T-cell (primary cell): ENCODE data around the gene DHH. TPM values are rescaled to one million over a fixed set of nuclear protein-coding genes. Genes with fewer than 3 reads are reported as not detected.
"Not testable (repeated sequence)": the region's sequence is repeated elsewhere in the genome, so short reads cannot be mapped to it uniquely, and the experiment has no call there.

Experiments
- ATAC-seq, 4 experiments: fragments of 200-7000 bp in 3 of 4; fragments of 150-1000 bp in 1 of 4; cut with Tn5 transposase; replicated peaks in 1 of 4; 1 replicate in 3 of 4; 2 replicates in 1 of 4; pipeline ENCODE4 v1.10.0; 2021; ENCODE audit warnings: moderate library complexity in 3 of 4, mild to moderate bottlenecking in 2 of 4, moderate number of reproducible peaks in 1 of 4
- CTCF ChIA-PET, 2 donors: fragments of 300-600 bp; sonication (Branson Sonifier 250); formaldehyde crosslinking; loops; one replicate each; lab custom pipeline; 2022; ENCODE audit warnings: antibody characterized with exemption in 2 of 2; lab: Charles Lee
- POLR2A ChIA-PET, 2 donors: fragments of 300-600 bp; sonication (Branson Sonifier 250); formaldehyde crosslinking; loops; one replicate each; lab custom pipeline; 2022; ENCODE audit warnings: antibody characterized with exemption in 2 of 2; lab: Charles Lee
- DNase-seq, 35 experiments: peaks; one replicate each; pipeline versions ENCODE4 v3.0.0 to v3.0.0-alpha.2; 2013 to 2023
- H3K27ac ChIP-seq: one replicate; pipeline ENCODE4 v1.5.1; 2013; ENCODE audit warnings: low read length
- H3K27me3 ChIP-seq, 2 experiments: replicated peaks in 1 of 2; 1 replicate in 1 of 2; 2 replicates in 1 of 2; pipeline versions ENCODE4 v1.6.1 to v1.7.0; 2013; ENCODE audit warnings: low read length in 1 of 2, mixed read lengths in 1 of 2; ENCODE audit not compliant: control insufficient read depth in 2 of 2, insufficient read depth in 2 of 2; ENCODE audit errors: extremely low read depth in 1 of 2
- H3K36me3 ChIP-seq, 2 donors: 1 replicate in 1 of 2; 2 replicates in 1 of 2; pipeline versions ENCODE4 v1.6.1 to v1.7.0; 2013; ENCODE audit warnings: low read length in 1 of 2; ENCODE audit not compliant: control insufficient read depth in 2 of 2, insufficient read depth in 1 of 2; ENCODE audit errors: extremely low read depth in 1 of 2
- H3K4me1 ChIP-seq, 2 experiments: 1 replicate in 1 of 2; 2 replicates in 1 of 2; pipeline versions ENCODE4 v1.6.1 to v1.7.0; 2013; ENCODE audit warnings: low read length in 2 of 2, mixed read lengths in 1 of 2; ENCODE audit not compliant: insufficient read depth in 2 of 2, control insufficient read depth in 1 of 2; ENCODE audit errors: extremely low read depth in 1 of 2
- H3K4me3 ChIP-seq, 2 donors: 1 replicate in 1 of 2; 2 replicates in 1 of 2; pipeline versions ENCODE4 v1.5.1 to v1.7.0; 2013; ENCODE audit warnings: mild to moderate bottlenecking in 2 of 2, low read length in 1 of 2, moderate library complexity in 1 of 2; ENCODE audit not compliant: control insufficient read depth in 1 of 2; ENCODE audit errors: extremely low read depth in 1 of 2
- H3K9me3 ChIP-seq: 2 replicates; pipeline ENCODE4 v1.7.0; 2013
- H3K27ac Mint-ChIP-seq, 2 donors: one replicate each; pipeline ENCODE4 v1.8.0; 2020 to 2021; ENCODE audit warnings: mild to moderate bottlenecking in 2 of 2, mixed read lengths in 2 of 2
- H3K27me3 Mint-ChIP-seq, 2 donors: one replicate each; pipeline ENCODE4 v1.8.0; 2021 to 2022; ENCODE audit warnings: mixed read lengths in 2 of 2
- H3K36me3 Mint-ChIP-seq: one replicate; pipeline ENCODE4 v1.8.0; 2021; ENCODE audit warnings: mixed read lengths
- H3K4me1 Mint-ChIP-seq, 3 donors: one replicate each; pipeline ENCODE4 v1.8.0; 2020 to 2022; ENCODE audit warnings: mixed read lengths in 3 of 3, mild to moderate bottlenecking in 1 of 3
- H3K4me3 Mint-ChIP-seq, 3 donors: one replicate each; pipeline ENCODE4 v1.8.0; 2020 to 2022; ENCODE audit warnings: mild to moderate bottlenecking in 3 of 3, mixed read lengths in 3 of 3, moderate library complexity in 3 of 3
- H3K9me3 Mint-ChIP-seq, 3 donors: one replicate each; pipeline ENCODE4 v1.8.0; 2020 to 2022; ENCODE audit warnings: mixed read lengths in 3 of 3
- WGBS: methylation state at CpG from one replicate; pipeline ENCODE4 v1.1.5; 2013; ENCODE audit warnings: missing lambda C conversion rate; ENCODE audit not compliant: insufficient coverage; 5-methylcytosine and 5-hydroxymethylcytosine counted together
- total RNA-seq, 35 experiments: library from RNA in 6 of 35; stranded (reverse) in 6 of 35; fragments of 120-200 nt in 1 of 35; gene quantifications; one replicate each; pipeline versions ENCODE4 v1.2.1 to v1.2.4 and lab custom pipeline; 2013 to 2026

Gene DHH
- total RNA-seq, 5 donors from 2014 or later (not counting 1 experiment from before 2014, with no cell fraction given): 0.12 to 0.45 (median 0.38) TPM

- no peaks in the 10 kb centered on the region for H3K27me3 Mint-ChIP-seq
- Histone ChIP-seq H3K27me3 (no peaks in the 10 kb centered on the region), H3K9me3 (no peaks in the 10 kb centered on the region), H3K4me3 (peak within 1 kb of the TSS; percentile 85 to 91), H3K27ac (peak within 1 kb of the TSS; percentile 68), H3K36me3 (peaks cover 0 to 5% of the 10 kb centered on the region in 2 donors), H3K4me1 (peaks cover 6 to 17% of the 10 kb centered on the region in 2 experiments)
- H3K4me3 Mint-ChIP-seq: peak within 1 kb of the TSS; percentile 86 to 100 (median 99)
- H3K4me1 Mint-ChIP-seq: peaks cover 18 to 19% (median 19%) of the 10 kb centered on the region in 3 donors
- ATAC-seq: peak; percentile 99 to 100 (median 100)
- POLR2A ChIA-PET: interaction anchor here (0.6 to 1.4 kb wide), 5 partner anchors 15 to 122 kb away, joined by 3 to 4 read pairs (median 3); partner anchors contain the start of gene TUBA1B (in 1 of the 2)
- no peaks in the 10 kb centered on the region for H3K9me3 Mint-ChIP-seq
- peak within 1 kb of the TSS; percentile 87 to 96 for H3K27ac Mint-ChIP-seq
- CTCF ChIA-PET: interaction anchor here (0.5 to 1.5 kb wide), 16 partner anchors 8 to 253 kb away, joined by 3 to 12 read pairs (median 5); partner anchors contain the start of genes LMBR1L (in 1 of the 2) and TUBA1B (in 1 of the 2)
- WGBS: under 1% methylated on average over 57 of the region's 60 CpGs
- DNase-seq: peak; percentile 94 to 99 (median 96)
- peaks cover 4% of the 10 kb centered on the region for H3K36me3 Mint-ChIP-seq
Observed at GRCh38 chr12:49069507-49070346, 24.9 kb downstream of the DHH start, which contains the start of gene RHEBL1. TSS of gene RHEBL1 (minus strand) at chr12:49069979. CDS start at chr12:49069785, 194 bp downstream.

GRCh38 chr12:49068879-49069506 is 25.6 kb downstream of the DHH start:
- POLR2A ChIA-PET: interaction anchor here in 1 of 2 donors (1.2 to 1.4 kb wide), 2 partner anchors 62 to 63 kb away, joined by 4 read pairs; partner anchors contain the start of gene TUBA1B
- H3K27me3 Mint-ChIP-seq: no peaks in the 10 kb centered on the region

GRCh38 chr12:49066120-49066519 is 28.5 kb downstream of the DHH start:
- H3K4me1 Mint-ChIP-seq: peaks cover 28 to 29% (median 28%) of the 10 kb centered on the region in 3 donors
- Histone ChIP-seq H3K36me3 (peaks cover 0 to 8% of the 10 kb centered on the region in 2 donors), H3K4me1 (peaks cover 8 to 25% of the 10 kb centered on the region in 2 experiments), H3K4me3 (no peak overlapping the region), H3K27ac (no peak overlapping the region), H3K9me3 (no peaks in the 10 kb centered on the region), H3K27me3 (peaks cover 0 to under 1% of the 10 kb centered on the region in 2 experiments)
- ChIA-PET POLR2A (interaction anchor here in 1 of 2 donors (0.6 kb wide), 1 partner anchor 37 kb away, joined by 3 read pairs; no protein-coding TSS in a partner anchor), CTCF (interaction anchor here (0.5 to 5.5 kb wide), 8 partner anchors 12 to 539 kb away, joined by 3 to 37 read pairs (median 7); partner anchors contain the start of genes DHH (in 1 of the 2) and FAM186B (in 1 of the 2))
- DNase-seq: no peak
- H3K27me3 Mint-ChIP-seq: no peaks in the 10 kb centered on the region
- H3K36me3 Mint-ChIP-seq: peaks cover 4% of the 10 kb centered on the region
- no peak for ATAC-seq
- no peak overlapping the region for H3K27ac Mint-ChIP-seq
- no peaks in the 10 kb centered on the region for H3K9me3 Mint-ChIP-seq
- WGBS: 88% methylated on average over 4 of the region's 4 CpGs
- no peak overlapping the region for H3K4me3 Mint-ChIP-seq

More at GRCh38 chr12:49068879-49069506, 25.6 kb downstream of the DHH start:
- Histone ChIP-seq H3K27ac (peak overlapping the region; percentile 68), H3K4me3 (peak overlapping the region; percentile 85 to 91), H3K4me1 (peaks cover 6 to 19% of the 10 kb centered on the region in 2 experiments), H3K9me3 (no peaks in the 10 kb centered on the region), H3K36me3 (peaks cover 0 to 8% of the 10 kb centered on the region in 2 donors), H3K27me3 (no peaks in the 10 kb centered on the region)
- ATAC-seq (no peak), DNase-seq (no peak)
- WGBS: 2% methylated on average over 14 of the region's 21 CpGs
- Mint-ChIP-seq H3K36me3 (peaks cover 4% of the 10 kb centered on the region), H3K9me3 (no peaks in the 10 kb centered on the region), H3K4me3 (peak overlapping the region; percentile 86 to 100 (median 99)), H3K27ac (peak overlapping the region; percentile 87 to 96), H3K4me1 (peaks cover 19 to 22% (median 20%) of the 10 kb centered on the region in 3 donors)
- CTCF ChIA-PET: interaction anchor here (0.5 to 1.5 kb wide), 11 partner anchors 9 to 253 kb away, joined by 3 to 12 read pairs (median 5); partner anchors contain the start of genes LMBR1L (in 1 of the 2) and TUBA1B (in 1 of the 2)

- ChIA-PET CTCF (interaction anchor here (0.5 to 5.5 kb wide), 14 partner anchors 9 to 89 kb away, joined by 3 to 37 read pairs (median 4); partner anchors contain the start of genes DHH (in 1 of the 2) and TUBA1B (in 1 of the 2)), POLR2A (interaction anchor here in 1 of 2 donors (0.5 kb wide), 1 partner anchor 8 kb away, joined by 3 read pairs; no protein-coding TSS in a partner anchor)
- H3K27ac Mint-ChIP-seq: no peak overlapping the region
- Histone ChIP-seq H3K4me1 (peaks cover 7 to 24% of the 10 kb centered on the region in 2 experiments), H3K4me3 (no peak overlapping the region), H3K27me3 (peaks cover 0 to 2% of the 10 kb centered on the region in 2 experiments), H3K9me3 (no peaks in the 10 kb centered on the region), H3K36me3 (peaks cover 0 to 8% of the 10 kb centered on the region in 2 donors), H3K27ac (no peak overlapping the region)
- peaks cover 24 to 26% (median 25%) of the 10 kb centered on the region in 3 donors for H3K4me1 Mint-ChIP-seq
- 100% methylated on average over 1 of the region's 5 CpGs for WGBS
- no peaks in the 10 kb centered on the region for H3K9me3 Mint-ChIP-seq
- ATAC-seq (no peak), DNase-seq (no peak)
- H3K27me3 Mint-ChIP-seq: no peaks in the 10 kb centered on the region
- H3K4me3 Mint-ChIP-seq: no peak overlapping the region
- H3K36me3 Mint-ChIP-seq: peaks cover 4% of the 10 kb centered on the region
Observed at GRCh38 chr12:49064767-49065152, 29.8 kb downstream of the DHH start.

GRCh38 chr12:49061916-49062315 is 32.7 kb downstream of the DHH start:
- DNase-seq, H3K9me3 Mint-ChIP-seq, H3K27ac ChIP-seq, H3K27ac Mint-ChIP-seq, H3K9me3 ChIP-seq, H3K36me3 Mint-ChIP-seq, POLR2A ChIA-PET, H3K4me3 ChIP-seq, H3K27me3 Mint-ChIP-seq, ATAC-seq, H3K36me3 ChIP-seq, H3K27me3 ChIP-seq: not testable (repeated sequence)
- whole genome bisulfite sequencing: 97% methylated on average over 4 of the region's 17 CpGs
- H3K4me1 ChIP-seq: peaks cover 26 to 40% of the 10 kb centered on the region in 2 experiments
- CTCF ChIA-PET: interaction anchor here (0.5 to 0.9 kb wide), 2 partner anchors 32 to 117 kb away, joined by 3 to 5 read pairs; partner anchors contain the start of gene DHH (in 1 of the 2)
- H3K4me1 Mint-ChIP-seq: peaks cover 34 to 39% (median 38%) of the 10 kb centered on the region in 3 donors
- peak overlapping the region; percentile 88 to 97 (median 94) for H3K4me3 Mint-ChIP-seq
